GM18505 (cell line): ENCODE data around the gene ABHD17C.
A peak's percentile ranks its signal among the peaks of the same experiment; 100 is the strongest.

Experiments used
- ATAC-seq: cut with Tn5 transposase; IDR thresholded peaks from one replicate; pipeline ENCODE4 v1.9.1; 2021; ENCODE audit not compliant: unreplicated experiment
- POLR2A ChIP-seq: IDR thresholded peaks from 4 replicates; pipeline ENCODE4 v1.6.1; 2011; ENCODE audit warnings: borderline replicate concordance; ENCODE audit not compliant: insufficient read depth, insufficient read length; ENCODE audit errors: extremely low read depth

ABHD17C gene

DNA sequence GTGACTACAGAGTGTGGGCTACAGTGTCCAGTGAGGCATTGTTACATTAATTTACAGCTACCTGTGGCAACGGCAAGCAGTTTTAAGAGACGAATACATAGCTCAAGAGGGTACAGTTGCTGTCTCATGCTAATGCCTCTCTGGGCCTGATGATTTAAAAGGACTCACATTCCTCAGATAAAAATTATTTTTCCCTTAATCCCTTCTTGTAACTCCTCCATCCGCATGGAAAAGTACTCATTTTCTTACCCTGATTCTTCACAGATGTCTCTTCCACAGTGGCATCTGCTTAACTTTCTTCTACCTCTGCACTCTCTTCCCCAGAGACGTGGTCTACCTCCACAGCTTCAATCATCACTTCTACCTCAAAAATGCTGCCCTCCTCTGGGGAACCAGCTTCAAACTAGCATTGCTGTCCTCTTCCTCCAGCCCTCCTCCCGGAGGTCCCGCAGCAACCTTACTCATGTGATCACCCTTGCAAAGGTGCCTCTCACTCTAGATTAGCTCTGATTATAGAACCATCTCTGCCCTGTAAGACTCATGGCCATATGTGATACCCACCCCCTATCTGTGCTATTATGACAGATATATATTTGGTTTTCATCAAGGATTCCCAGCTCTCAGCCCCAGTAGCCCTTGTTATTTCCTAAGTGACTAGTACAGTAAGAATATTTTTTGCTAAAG lies 21.4 kb upstream of the ABHD17C start:
- no peak for ATAC-seq

DNA sequence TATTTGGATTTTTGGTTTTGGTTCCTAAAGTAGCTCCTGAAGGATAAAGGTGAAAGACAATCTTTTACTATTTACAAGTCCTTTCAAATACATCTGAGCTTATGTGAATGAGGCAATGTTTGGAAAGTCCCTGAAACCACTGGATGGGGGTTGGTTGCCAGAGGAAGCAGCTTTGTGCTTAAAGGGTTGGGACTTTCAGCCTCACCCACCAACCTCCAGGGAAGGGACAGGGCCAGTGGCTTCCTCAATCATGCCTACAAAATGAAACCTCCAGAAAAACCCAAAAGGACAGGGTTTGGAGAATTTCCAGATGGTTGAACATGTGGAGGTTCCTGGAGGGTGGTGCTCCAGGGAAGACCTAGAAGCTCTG lies 20.9 kb upstream of the ABHD17C start:
- ATAC-seq, result no peak
- TF ChIP-seq POLR2A, result no peak

More for the DNA sequence above, 21.4 kb upstream of the ABHD17C start:
- TF ChIP-seq POLR2A, result no peak

DNA sequence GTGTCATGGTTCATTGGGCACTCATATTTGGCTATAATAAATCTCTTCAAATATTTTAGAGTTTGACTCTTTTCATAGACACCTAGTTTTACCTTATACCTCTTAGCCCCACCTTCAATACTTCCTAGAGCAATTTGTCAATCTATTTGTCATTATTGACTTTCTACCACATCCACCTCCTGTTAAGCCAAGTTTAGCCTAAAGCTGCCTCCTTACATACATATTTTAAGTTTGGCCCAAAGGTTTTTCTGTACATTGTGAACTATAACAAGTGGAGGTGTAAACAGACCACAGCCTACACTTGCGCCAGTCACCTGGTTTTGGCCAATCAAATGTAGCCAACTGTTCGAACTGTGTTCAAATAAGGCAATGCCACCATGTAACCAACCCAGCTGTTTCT lies 18.1 kb upstream of the ABHD17C start:
- no peak for TF ChIP-seq POLR2A
- ATAC-seq, result no peak

DNA sequence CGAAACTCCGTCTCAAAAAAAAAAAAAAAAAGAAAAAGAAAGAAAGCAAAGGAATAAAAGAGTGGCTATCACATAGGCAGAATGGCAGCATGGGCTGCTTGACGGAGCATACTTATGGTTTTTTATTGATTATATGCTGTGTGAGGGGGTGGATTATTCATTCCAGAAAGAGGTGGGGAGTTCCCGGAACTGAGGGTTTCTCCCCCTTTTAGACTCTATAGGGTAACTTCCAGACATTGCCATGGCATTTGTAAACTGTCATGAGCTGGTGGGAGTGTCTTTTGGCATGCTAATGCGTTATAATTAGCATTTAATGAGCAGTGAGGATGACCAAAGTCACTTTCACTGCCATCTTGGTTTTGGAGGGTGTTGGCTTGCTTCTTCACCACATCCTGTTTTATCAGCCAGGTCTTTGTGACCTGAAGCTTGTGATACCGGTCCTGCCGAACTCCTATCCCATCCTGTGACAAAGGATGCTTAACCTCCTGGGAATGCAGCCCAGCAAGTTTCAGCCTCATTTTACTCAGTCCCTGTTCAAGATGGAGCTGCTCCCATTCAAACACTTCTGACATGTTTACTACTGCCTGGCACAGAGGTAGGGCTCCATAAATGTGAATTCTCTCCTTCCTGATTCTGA lies 15.8 kb upstream of the ABHD17C start:
- TF ChIP-seq POLR2A, result no peak
- ATAC-seq, result no peak

DNA sequence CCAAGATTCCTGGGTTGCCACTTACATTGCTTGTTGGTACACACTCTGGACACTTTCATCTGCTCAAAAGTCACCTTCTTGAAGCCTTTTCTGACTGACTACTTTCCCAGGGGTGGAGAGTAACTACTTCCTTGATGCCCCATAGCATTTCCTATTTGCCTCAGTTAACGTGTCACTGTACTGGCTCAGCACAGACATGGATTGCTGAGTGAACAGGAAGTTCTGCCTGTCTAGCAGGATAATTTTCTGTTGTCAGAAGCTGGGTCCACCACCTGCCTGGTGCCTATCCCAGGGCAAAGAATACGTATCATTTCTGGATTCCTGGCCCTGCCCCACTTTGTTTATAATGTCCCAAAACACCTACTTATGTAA lies 15.3 kb upstream of the ABHD17C start:
- no peak for TF ChIP-seq POLR2A
- no peak for ATAC-seq

DNA sequence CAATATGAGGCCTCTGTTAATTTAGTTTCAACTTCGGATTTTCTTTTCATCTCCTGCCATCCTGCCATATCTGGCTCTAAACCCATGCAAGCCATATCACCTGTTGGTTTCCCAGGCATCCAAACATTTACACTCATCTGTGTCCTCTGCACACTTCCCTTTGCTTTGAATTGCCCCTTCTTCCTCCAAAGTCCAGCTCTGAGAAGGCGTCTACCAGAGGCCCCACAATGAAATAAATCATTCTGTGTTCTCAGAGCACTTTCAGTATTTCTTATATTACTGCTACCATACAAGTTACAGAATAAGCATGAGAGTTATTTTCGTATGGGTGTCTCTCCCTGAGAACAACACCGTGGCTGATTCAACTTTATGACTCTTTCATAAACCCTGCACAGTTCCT lies 12.9 kb upstream of the ABHD17C start:
- no peak for ATAC-seq
- TF ChIP-seq POLR2A, result no peak

DNA sequence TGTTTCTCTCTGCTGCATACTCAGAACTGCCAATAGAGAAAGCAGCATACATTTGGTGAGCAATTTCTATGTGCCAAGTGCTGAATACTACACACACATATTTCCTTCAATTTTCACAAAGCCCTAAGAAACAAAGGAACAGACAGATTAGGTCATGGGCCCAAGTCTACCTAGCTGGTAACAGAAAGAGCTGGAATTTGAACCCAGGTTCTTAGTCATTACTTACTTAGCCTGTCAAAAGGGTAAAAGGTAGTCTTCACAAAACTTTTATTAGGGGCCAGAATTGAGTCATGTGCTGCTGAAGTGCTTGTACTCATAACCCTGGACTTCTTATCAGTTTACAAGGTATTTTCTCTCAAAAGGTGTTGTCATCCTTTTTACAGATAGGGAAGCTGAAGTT lies 10.4 kb upstream of the ABHD17C start:
- no peak for ATAC-seq
- no peak for TF ChIP-seq POLR2A

DNA sequence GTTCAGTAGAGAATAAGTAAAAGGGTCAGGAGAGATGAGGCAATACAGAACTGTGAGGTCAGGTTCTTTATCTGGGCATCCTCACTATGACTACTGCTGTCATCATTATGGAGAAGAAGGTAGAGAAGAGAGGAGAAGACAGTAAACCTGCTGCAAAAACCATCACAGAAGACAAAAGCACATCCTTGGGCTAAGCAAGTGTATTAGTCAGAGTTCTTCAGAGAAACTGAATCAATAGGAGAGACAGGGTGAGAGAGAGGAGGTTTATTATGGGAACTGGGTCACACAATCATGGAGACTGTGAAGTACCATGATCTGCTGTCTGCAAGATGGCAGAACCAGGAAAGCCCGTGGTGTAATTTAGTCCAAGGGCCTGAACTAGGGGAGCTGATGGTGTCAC lies 9.5 kb upstream of the ABHD17C start:
- no peak for ATAC-seq
- TF ChIP-seq POLR2A, result no peak

DNA sequence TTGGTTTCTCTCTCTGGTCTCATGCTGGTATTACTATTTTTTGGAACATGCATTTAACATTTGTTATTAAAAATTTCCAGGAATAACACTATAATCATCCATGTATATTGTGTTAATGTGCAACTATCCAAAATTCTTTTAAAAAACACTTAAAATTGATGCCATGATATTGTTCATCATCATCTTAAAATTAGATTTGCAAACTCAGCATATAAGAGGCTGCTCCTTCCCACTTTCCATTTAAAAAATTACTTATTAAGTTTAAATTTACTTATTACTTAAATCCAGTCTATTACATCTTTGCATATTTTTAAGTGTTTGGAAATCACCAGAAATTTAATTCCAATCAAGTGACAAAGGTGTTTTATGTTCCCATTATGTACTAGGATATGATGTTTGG lies 5.8 kb upstream of the ABHD17C start:
- ATAC-seq, result no peak

DNA sequence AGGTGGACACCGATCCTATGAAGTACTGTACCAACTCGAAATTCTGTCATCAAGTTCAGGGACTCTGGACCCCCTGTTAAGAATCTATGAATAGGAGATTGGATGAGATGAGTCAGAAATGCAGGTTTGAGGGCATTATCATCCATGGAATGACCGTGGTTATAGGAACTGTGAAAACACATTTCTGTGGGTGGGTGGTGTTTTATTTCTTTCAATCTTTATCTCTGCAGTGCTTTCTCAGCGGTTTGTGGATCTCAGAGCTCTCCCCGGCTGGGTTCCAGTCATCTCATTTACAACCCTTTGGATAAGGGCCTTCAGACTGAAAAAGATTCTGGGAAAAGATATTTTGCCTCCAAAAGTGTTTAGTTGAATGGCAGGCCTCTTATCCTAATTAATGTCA lies 5.4 kb upstream of the ABHD17C start:
- ATAC-seq, result no peak
- no peak for TF ChIP-seq POLR2A

More for the DNA sequence above, 5.8 kb upstream of the ABHD17C start:
- no peak for TF ChIP-seq POLR2A

DNA sequence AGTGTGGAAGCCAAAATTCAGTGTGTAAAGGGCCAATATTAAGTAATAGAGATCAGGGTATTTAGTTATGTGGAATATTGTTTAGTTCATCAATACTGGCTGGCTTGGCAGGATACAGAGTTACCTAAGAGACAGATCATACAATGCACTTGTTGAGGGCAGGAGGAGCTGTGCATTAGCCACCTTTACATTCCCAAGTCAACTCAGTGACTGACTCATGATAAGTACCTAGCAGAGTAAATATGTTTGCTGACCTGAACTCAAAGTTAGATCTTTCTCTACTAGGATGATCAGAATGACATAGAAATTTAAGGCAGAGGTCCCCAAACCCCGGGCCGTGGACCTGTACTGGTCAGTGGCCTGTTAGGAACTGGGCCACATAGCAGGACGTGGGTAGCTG lies 3.5 kb upstream of the ABHD17C start:
- no peak for ATAC-seq
- no peak for TF ChIP-seq POLR2A

DNA sequence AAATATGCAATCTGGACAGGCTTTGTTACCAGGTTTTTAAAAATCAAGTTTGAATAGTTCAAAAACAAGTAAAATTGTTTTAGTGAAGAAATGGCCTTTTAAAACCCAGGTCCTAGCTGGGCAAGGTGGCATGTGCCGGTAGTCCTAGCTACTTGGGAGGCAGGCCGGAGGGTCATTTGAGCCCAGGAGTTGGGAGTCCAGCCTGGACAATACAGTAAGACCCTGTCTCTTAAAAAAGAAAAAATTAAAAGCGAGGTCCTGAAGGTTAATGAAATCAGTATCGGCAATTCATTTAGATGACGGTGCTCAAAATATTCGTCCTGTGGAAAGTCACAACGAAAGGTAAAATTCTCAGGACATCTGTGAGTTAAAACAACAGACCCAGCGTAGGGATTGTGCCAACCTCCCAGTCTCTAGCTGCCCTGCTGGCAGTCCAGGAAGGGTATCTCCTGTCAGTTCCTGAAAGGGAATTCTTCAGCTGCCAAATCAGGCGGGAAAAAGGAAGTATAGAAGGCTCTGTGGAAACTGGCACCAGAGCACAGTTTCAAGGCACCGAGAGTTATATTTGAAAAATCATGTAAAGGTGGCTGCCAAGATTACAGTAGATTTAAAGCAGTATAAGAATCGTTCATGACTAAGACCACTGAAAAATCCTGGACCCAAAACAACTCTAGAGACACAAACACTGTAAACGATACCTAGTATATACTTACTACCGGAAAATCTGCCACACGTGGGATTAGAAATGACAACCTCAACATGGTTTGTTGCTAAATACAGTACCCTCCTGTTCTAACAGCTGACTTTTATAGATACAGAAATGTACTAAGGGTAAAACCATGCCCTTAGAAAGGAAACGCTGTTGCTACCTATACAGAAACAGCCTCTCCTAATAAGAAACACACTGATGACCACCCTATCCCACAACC lies 1.2 kb upstream of the ABHD17C start:
- no peak for ATAC-seq

DNA sequence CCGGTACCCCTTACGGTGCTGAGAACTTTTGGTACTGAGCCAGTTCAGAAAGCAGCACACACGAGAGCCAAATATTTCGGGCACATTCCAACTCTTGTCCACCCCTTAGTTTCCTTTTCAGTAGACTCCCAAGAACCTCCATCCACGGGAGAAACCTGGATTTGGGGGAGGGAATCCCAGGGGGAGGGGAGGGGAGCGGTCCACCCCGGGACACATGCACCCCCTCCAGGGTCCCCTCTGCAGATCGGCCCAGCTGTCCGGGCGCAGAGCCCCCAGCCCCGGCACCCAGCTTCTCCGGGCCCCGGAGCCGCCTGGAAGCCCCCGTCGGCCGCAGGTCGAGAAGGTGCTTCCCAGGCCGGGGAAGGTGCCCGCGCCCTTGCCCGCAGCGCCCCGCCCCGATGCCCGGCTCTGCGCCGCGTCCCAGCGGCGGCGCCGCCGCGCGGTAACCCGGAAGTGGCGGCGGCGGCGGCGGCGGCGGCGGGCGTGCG lies 455 bp upstream of the ABHD17C start:
- peak; percentile 30 for ATAC-seq
- TF ChIP-seq POLR2A, result no peak

More for the DNA sequence above, 1.2 kb upstream of the ABHD17C start:
- no peak for TF ChIP-seq POLR2A

DNA sequence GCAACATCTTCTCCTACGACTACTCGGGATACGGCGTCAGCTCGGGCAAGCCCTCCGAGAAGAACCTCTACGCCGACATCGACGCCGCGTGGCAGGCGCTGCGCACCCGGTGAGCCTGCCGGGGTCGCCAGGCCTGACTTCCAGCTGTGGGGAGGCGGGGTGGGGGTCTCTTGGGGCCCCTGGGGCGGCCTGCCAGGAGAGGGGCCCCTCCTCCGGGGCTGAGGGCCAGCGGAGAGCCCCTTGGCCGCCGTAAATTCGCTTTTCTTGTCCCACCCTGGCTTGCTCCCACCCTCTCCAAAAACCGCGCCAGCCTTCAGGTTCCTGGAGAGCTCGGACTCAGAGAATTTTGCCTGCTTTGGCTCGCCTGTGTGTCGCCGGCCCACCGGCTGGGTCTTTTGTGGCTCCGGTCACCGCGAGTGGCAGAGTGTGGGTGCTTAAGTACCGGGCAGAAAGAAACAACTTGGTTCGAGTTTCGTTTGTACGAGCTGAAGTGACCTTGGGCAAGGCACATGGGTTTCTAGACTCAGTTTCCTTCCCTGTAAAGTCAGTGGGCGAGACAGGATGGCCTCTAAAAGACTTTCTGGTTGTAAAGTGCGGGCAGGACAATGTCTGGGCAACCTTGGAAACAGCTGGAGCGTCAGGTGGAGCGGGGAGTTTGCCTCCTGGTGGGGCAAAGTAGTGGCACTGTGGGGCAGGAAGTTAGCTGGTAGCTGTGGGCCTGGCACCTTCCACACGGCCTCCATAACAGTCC lies 976 bp downstream of the ABHD17C start:
- peak; percentile 13 for ATAC-seq
- no peak for TF ChIP-seq POLR2A
